SK-N-SH (cell line): Measurements from ENCODE around the gene ZKSCAN1. TPM values are rescaled to one million over a fixed set of nuclear protein-coding genes. Genes with fewer than 3 reads are reported as not detected.
A peak's percentile ranks its signal among the peaks of the same experiment; 100 is the strongest.

ENCODE experiments used
- CHD2 ChIP-seq: fragments of 150-350 bp; IDR thresholded peaks from 2 replicates; pipeline ENCODE4 v1.6.1; 2018; ENCODE audit warnings: low read length; ENCODE audit not compliant: partially characterized antibody
- ELF1 ChIP-seq: IDR thresholded peaks from 2 replicates; pipeline ENCODE4 v1.4.0; 2012
- EP300 ChIP-seq, 2 experiments: IDR thresholded peaks; 2 replicates each; pipeline versions ENCODE4 v1.4.0 to v1.6.1; 2012; ENCODE audit warnings: borderline replicate concordance in 1 of 2, low read depth in 1 of 2, low read length in 1 of 2
- FOSL2 ChIP-seq: IDR thresholded peaks from 2 replicates; pipeline ENCODE4 v1.4.0; 2012; ENCODE audit warnings: low read depth, mild to moderate bottlenecking, moderate library complexity, borderline replicate concordance
- FOXJ3 ChIP-seq: sonication (generic); formaldehyde crosslinking; IDR thresholded peaks from 2 replicates; pipeline ENCODE4 v1.5.1; 2020; ENCODE audit warnings: mild to moderate bottlenecking, missing genetic modification reagents
- FOXM1 ChIP-seq: IDR thresholded peaks from 2 replicates; pipeline ENCODE4 v1.4.0; 2012; ENCODE audit warnings: low read depth, mild to moderate bottlenecking
- GABPA ChIP-seq: IDR thresholded peaks from 2 replicates; pipeline ENCODE4 v1.4.0; 2012; ENCODE audit warnings: low read depth, mild to moderate bottlenecking
- GATA2 ChIP-seq: sonication (generic); formaldehyde crosslinking; IDR thresholded peaks from 2 replicates; pipeline ENCODE4 v1.5.0; 2020; ENCODE audit warnings: mild to moderate bottlenecking, missing genetic modification reagents
- JUND ChIP-seq: IDR thresholded peaks from 2 replicates; pipeline ENCODE4 v1.4.0; 2012
- MEF2A ChIP-seq: IDR thresholded peaks from 2 replicates; pipeline ENCODE4 v1.4.0; 2012; ENCODE audit warnings: low read depth, borderline replicate concordance
- NFIC ChIP-seq: IDR thresholded peaks from 2 replicates; pipeline ENCODE4 v1.4.0; 2012; ENCODE audit warnings: borderline replicate concordance
- RCOR1 ChIP-seq: fragments of 150-350 bp; IDR thresholded peaks from 2 replicates; pipeline ENCODE4 v1.6.1; 2017; ENCODE audit warnings: antibody characterized with exemption, low read length
- RFX5 ChIP-seq: IDR thresholded peaks from 2 replicates; pipeline ENCODE4 v1.6.1; 2012; ENCODE audit warnings: mild to moderate bottlenecking, improper control_type of control experiment, low read length
- SMC3 ChIP-seq: IDR thresholded peaks from 2 replicates; pipeline ENCODE4 v1.6.1; 2012; ENCODE audit warnings: low read depth, low read length, improper control_type of control experiment
- polyA plus RNA-seq, 3 experiments: library from polyadenylated mRNA; depleted of rRNA; stranded (reverse); fragments of >200 nt; gene quantifications; 2 replicates each; pipeline ENCODE4 v1.2.3, GENCODE V29; 2012
- TF ChIP-seq, protein P1 (sequence below): IDR thresholded peaks from 2 replicates; pipeline ENCODE4 v1.4.0; 2012; ENCODE audit warnings: low read depth, borderline replicate concordance
- TF ChIP-seq, protein P2 (sequence below): IDR thresholded peaks from 2 replicates; pipeline ENCODE4; 2012
- TF ChIP-seq, protein P3 (sequence below): fragments of 200-600 bp; sonication (generic); IDR thresholded peaks from 2 replicates; pipeline ENCODE4 v1.6.1; 2017; ENCODE audit warnings: antibody characterized with exemption, mild to moderate bottlenecking, moderate library complexity
- TF ChIP-seq, protein P4 (sequence below): fragments of 150-350 bp; IDR thresholded peaks from 2 replicates; pipeline ENCODE4 v1.6.1; 2017; ENCODE audit warnings: antibody characterized with exemption, low read length, low read depth, borderline replicate concordance

Gene ZKSCAN1
- polyA plus RNA-seq, 1 of the 3 experiments (the other 2 are of a cell fraction) = 21.1 TPM

DNA sequence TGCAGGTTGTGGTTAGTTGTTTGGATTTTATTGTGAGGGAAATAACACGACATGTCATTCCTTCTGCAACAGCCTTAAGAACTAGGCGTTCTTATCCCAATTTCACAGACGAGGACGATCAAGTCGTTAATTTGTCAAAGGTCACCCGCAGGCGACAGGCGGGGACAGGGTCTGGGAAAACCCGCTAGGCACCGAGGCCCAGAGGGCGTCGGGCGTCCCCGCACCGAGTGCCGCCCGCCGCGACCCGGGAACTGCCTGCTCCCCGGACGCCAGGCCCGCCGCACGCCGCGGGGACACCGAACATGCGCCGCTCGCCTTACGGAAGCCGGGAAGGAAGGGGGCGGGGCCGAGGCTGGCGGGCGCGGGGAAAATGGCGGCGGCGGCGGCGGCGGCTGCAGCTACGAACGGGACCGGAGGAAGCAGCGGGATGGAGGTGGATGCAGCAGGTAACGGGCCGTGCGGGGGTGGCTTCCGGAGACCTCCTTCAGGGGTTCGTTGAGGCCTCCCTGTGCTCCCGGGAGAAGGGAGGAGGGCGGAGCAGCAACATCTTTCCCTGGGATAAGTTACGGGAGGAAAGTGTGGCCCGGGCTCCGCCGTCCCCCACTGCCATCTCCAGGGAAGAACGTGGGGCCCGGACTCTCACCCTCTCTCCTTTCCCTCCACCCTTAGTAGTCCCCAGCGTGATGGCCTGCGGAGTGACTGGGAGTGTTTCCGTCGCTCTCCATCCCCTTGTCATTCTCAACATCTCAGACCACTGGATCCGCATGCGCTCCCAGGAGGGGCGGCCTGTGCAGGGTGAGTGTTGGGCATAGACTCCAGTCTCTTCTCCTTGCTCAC lies 73.4 kb downstream of the ZKSCAN1 start, which contains the start of gene COPS6 (continued):
- TF ChIP-seq FOXJ3 (CRISPR knock-in tag) = no peak
- TF ChIP-seq RFX5 = no peak
- TF ChIP-seq, protein P1, sequence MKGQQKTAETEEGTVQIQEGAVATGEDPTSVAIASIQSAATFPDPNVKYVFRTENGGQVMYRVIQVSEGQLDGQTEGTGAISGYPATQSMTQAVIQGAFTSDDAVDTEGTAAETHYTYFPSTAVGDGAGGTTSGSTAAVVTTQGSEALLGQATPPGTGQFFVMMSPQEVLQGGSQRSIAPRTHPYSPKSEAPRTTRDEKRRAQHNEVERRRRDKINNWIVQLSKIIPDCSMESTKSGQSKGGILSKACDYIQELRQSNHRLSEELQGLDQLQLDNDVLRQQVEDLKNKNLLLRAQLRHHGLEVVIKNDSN = no peak
- TF ChIP-seq, protein P2, sequence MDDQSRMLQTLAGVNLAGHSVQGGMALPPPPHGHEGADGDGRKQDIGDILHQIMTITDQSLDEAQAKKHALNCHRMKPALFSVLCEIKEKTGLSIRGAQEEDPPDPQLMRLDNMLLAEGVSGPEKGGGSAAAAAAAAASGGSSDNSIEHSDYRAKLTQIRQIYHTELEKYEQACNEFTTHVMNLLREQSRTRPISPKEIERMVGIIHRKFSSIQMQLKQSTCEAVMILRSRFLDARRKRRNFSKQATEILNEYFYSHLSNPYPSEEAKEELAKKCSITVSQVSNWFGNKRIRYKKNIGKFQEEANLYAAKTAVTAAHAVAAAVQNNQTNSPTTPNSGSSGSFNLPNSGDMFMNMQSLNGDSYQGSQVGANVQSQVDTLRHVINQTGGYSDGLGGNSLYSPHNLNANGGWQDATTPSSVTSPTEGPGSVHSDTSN = peak; percentile 19; the same call in 1 of the 2 replicates
- TF ChIP-seq SMC3 = no peak
- no peak for TF ChIP-seq NFIC
- TF ChIP-seq, protein P3, sequence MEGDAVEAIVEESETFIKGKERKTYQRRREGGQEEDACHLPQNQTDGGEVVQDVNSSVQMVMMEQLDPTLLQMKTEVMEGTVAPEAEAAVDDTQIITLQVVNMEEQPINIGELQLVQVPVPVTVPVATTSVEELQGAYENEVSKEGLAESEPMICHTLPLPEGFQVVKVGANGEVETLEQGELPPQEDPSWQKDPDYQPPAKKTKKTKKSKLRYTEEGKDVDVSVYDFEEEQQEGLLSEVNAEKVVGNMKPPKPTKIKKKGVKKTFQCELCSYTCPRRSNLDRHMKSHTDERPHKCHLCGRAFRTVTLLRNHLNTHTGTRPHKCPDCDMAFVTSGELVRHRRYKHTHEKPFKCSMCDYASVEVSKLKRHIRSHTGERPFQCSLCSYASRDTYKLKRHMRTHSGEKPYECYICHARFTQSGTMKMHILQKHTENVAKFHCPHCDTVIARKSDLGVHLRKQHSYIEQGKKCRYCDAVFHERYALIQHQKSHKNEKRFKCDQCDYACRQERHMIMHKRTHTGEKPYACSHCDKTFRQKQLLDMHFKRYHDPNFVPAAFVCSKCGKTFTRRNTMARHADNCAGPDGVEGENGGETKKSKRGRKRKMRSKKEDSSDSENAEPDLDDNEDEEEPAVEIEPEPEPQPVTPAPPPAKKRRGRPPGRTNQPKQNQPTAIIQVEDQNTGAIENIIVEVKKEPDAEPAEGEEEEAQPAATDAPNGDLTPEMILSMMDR = no peak
- no peak for TF ChIP-seq GATA2 (CRISPR knock-in tag)
- TF ChIP-seq, protein P4, sequence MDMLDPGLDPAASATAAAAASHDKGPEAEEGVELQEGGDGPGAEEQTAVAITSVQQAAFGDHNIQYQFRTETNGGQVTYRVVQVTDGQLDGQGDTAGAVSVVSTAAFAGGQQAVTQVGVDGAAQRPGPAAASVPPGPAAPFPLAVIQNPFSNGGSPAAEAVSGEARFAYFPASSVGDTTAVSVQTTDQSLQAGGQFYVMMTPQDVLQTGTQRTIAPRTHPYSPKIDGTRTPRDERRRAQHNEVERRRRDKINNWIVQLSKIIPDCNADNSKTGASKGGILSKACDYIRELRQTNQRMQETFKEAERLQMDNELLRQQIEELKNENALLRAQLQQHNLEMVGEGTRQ = no peak
- TF ChIP-seq JUND = no peak
- no peak for TF ChIP-seq FOXM1
- TF ChIP-seq ELF1 = peak; percentile 62; the same call in 1 of the 2 replicates
- no peak for TF ChIP-seq FOSL2
- TF ChIP-seq GABPA = peak; percentile 47; the same call in 1 of the 2 replicates
- no peak for TF ChIP-seq MEF2A
- no peak for TF ChIP-seq CHD2
- no peak; a peak in 1 of 4 replicates for TF ChIP-seq EP300 (IDR thresholded peaks at IDR 0.05; ENCODE audit: borderline replicate concordance in 1 of 2, low read depth in 1 of 2, low read length in 1 of 2)
- no peak for TF ChIP-seq RCOR1
